Naive B cell (primary cell): ENCODE measurements around the gene GSTA3. TPM values are rescaled to one million over a fixed set of nuclear protein-coding genes. Genes with fewer than 3 reads are reported as not detected.
"Not testable (repeated sequence)": the region's sequence is repeated elsewhere in the genome, so short reads cannot be mapped to it uniquely, and the experiment has no call there.

Experiments
- ATAC-seq, 2 donors: fragments of 150-1000 bp; cut with Tn5 transposase; 2 replicates each; pipeline ENCODE4 v1.10.0; 2021; ENCODE audit warnings: low read depth in 2 of 2, mild to moderate bottlenecking in 2 of 2, moderate library complexity in 2 of 2
- DNase-seq: peaks from one replicate; pipeline ENCODE4 v3.0.0; 2022
- H3K27ac Mint-ChIP-seq, 6 donors: one replicate each; pipeline ENCODE4 v1.8.0; 2020 to 2022; ENCODE audit warnings: mild to moderate bottlenecking in 6 of 6, mixed read lengths in 6 of 6, moderate library complexity in 5 of 6, inconsistent platforms in 2 of 6
- H3K27me3 Mint-ChIP-seq, 3 donors: one replicate each; pipeline ENCODE4 v1.8.0; 2021 to 2022; ENCODE audit warnings: mixed read lengths in 3 of 3, mild to moderate bottlenecking in 1 of 3
- H3K36me3 Mint-ChIP-seq, 2 donors: one replicate each; pipeline ENCODE4 v1.8.0; 2020 to 2022; ENCODE audit warnings: mixed read lengths in 2 of 2, inconsistent platforms in 1 of 2, mild to moderate bottlenecking in 1 of 2
- H3K4me1 Mint-ChIP-seq, 3 donors: one replicate each; pipeline ENCODE4 v1.8.0; 2020 to 2022; ENCODE audit warnings: mixed read lengths in 3 of 3, inconsistent platforms in 1 of 3, mild to moderate bottlenecking in 1 of 3, moderate library complexity in 1 of 3
- H3K4me3 Mint-ChIP-seq, 8 donors: one replicate each; pipeline ENCODE4 v1.8.0; 2020 to 2022; ENCODE audit warnings: mild to moderate bottlenecking in 8 of 8, mixed read lengths in 8 of 8, moderate library complexity in 8 of 8, inconsistent platforms in 2 of 8
- H3K9me3 Mint-ChIP-seq, 7 donors: one replicate each; pipeline ENCODE4 v1.8.0; 2020 to 2022; ENCODE audit warnings: mixed read lengths in 7 of 7, mild to moderate bottlenecking in 5 of 7, inconsistent platforms in 2 of 7, moderate library complexity in 1 of 7
- polyA plus RNA-seq, 6 donors: library from polyadenylated mRNA; unstranded; fragments of 300-500 nt; fragmentation: Illumina TruSeq; gene quantifications; one replicate each; pipeline ENCODE4 v1.2.3, GENCODE V29; 2021; ENCODE audit warnings: low read depth in 6 of 6

GSTA3 gene
- polyA plus RNA-seq, 6 donors from 2014 or later = not detected

DNA sequence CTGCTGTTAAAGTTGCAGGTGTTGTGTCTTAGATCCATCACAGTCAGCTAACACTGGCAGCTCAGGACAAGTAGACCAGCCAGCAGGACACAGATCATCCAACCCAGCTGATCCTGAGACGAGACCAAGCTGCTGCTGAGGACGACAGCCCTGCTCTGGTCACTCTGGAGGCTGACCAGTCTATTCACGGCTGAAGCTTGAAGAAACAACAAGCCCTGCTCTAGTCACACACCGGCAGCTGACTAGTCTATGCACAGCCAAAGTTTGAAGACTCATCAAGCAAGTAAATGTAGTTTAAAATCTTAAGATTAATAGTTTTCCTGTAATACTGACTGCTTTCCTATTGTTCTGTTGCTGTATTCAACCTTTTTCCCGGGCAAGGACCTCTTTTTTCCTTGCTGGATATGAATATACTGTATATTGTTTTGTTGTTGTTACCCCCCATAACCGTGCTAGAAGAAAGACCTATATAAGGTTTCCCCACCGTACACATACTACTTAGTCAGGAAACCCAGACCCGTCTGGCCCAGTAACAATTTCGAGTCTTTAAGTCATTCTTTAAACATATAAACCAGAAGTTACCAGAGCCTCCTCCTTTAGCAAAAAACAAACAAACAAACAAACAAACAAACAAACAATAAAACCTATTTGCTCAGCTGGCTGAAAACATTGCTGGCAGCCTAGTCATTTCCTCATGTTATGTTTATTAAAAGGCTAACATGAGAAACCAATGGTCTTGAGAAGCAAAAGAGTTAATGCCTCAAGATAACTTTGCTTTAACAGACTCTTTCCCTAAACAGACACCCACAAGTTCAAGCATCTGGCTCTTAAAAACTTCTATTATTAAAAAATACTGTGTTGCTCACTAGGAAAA is 16.7 kb upstream of the GSTA3 start:
- no peak overlapping the region for H3K4me3 Mint-ChIP-seq

DNA sequence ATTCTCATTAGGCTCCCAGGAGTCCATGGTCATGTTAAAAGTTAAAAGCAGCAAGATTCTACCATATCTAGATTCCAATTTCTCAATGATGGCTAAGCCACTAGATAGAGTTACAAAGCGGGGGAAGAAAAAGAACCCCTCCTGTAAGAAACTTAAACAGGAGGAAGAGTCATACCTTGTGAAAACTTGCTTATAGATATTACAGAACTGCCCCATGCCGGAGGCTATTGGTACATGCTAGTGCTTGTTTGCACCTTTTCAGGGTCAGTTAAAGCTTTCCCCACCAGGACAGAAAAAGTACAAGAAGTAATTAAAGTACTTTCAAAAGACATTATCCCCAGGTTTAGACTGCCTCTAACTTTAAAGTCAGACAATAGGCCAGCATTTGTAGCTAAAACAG is 15.5 kb upstream of the GSTA3 start:
- peaks cover 8 to 35% (median 19%) of the 10 kb centered on the region in 3 donors for H3K27me3 Mint-ChIP-seq
- no peaks in the 10 kb centered on the region for H3K4me1 Mint-ChIP-seq
- H3K27ac Mint-ChIP-seq = no peak overlapping the region
- DNase-seq = no peak
- H3K36me3 Mint-ChIP-seq = no peaks in the 10 kb centered on the region
- no peak overlapping the region for H3K4me3 Mint-ChIP-seq
- peaks cover 0 to 26% (median 5%) of the 10 kb centered on the region in 7 donors for H3K9me3 Mint-ChIP-seq
- ATAC-seq = no peak

More for the DNA sequence above, 16.7 kb upstream of the GSTA3 start:
- Mint-ChIP-seq H3K27ac (no peak overlapping the region), H3K9me3 (peaks cover 0 to 26% (median 5%) of the 10 kb centered on the region in 7 donors), H3K36me3 (no peaks in the 10 kb centered on the region), H3K4me1 (no peaks in the 10 kb centered on the region), H3K27me3 (peaks cover 3 to 28% (median 19%) of the 10 kb centered on the region in 3 donors)
- ATAC-seq (no peak), DNase-seq (no peak)

DNA sequence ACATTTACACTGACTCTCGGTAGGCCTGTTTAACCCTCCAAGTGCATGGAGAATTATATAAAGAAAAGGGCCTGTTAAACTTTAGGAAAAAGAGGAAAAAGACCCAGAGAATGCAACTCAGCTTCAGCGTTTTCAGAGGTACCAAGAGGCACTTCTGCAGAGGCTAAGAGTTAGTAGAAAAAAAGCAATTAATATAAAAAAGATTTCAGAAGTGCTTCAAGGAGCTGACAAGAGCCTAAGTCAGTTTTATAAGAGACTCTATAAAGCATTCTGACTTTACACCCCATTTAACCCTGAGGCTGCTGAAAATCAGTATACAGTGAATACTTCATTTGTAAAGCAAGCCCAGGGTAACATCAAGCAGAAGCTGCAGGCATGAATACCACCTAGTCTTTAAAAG is 14.2 kb upstream of the GSTA3 start:
- H3K27me3 Mint-ChIP-seq = peaks cover 15 to 35% (median 19%) of the 10 kb centered on the region in 3 donors
- H3K4me1 Mint-ChIP-seq, H3K27ac Mint-ChIP-seq, H3K4me3 Mint-ChIP-seq, DNase-seq, ATAC-seq, H3K36me3 Mint-ChIP-seq: not testable (repeated sequence)
- peaks cover 0 to 15% (median 3%) of the 10 kb centered on the region in 7 donors for H3K9me3 Mint-ChIP-seq

DNA sequence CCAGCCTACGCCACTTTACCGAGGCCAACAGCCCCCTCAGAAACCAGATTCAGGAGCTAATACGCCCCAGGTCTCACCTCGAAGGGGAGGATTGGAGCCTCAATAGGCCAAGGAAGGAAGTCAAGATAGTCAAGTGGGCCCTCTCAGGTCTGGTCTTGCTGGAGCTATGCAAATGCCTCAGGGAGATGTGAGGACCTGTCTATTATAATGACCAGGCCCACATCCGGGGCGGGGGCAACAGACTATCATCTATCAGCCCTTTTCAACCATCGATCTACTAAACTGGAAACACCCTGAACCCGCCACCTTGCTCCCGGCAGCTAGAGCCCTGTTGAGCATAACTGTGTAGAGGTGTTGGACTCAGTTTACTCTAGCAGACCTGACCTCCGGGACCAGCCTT is 12.7 kb upstream of the GSTA3 start:
- Mint-ChIP-seq H3K4me1 (no peaks in the 10 kb centered on the region), H3K9me3 (peaks cover 0 to 5% (median 3%) of the 10 kb centered on the region in 7 donors), H3K27me3 (peaks cover 16 to 30% (median 19%) of the 10 kb centered on the region in 3 donors), H3K4me3 (no peak overlapping the region), H3K36me3 (no peaks in the 10 kb centered on the region), H3K27ac (no peak overlapping the region)
- DNase-seq (no peak), ATAC-seq (no peak)

DNA sequence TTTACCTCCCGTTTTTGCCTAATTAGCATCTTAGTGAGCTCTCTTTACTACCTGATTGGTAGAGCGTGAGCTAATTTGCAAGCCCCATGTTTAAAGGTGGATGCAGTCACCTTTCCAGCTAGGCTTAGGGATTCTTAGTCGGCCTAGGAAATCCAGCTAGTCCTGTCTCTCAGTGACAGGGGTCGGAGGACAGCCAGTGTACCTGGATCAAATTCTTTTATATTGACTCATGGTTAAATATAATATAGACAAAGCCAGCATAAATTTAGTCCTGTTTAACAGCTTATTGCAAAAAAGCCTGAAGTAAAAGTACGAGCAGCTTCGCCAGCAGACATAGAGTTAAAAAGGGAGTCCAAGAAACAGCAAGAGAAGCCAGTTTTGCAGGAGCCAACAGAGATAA is 12.2 kb upstream of the GSTA3 start:
- no peaks in the 10 kb centered on the region for H3K36me3 Mint-ChIP-seq
- peak overlapping the region in 1 of 6 donors; percentile 76 for H3K27ac Mint-ChIP-seq
- H3K27me3 Mint-ChIP-seq = peaks cover 16 to 26% (median 19%) of the 10 kb centered on the region in 3 donors
- ATAC-seq (no peak), DNase-seq (no peak)
- no peak overlapping the region for H3K4me3 Mint-ChIP-seq
- H3K9me3 Mint-ChIP-seq = peaks cover 0 to under 1% (median 0%) of the 10 kb centered on the region in 7 donors
- no peaks in the 10 kb centered on the region for H3K4me1 Mint-ChIP-seq

DNA sequence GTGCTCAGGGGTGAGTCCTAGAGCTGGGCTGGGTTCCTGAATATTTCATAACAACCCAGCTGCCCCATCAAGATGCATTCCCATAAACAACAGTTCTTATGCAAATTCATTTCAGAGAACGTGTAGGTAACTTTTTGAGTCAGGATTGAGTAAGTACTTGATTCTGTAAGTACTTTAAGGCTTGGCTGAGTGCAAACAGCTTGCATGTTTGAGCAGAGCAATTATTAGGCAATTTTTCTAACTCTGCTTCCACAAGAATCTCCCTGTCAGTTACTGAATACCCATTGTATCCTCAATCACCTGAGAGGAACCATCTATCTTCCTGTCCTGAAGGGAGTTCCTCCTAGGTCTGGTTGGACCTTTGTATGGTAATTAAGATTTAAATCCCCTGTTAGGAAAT is 10.0 kb upstream of the GSTA3 start:
- H3K9me3 Mint-ChIP-seq, ATAC-seq: not testable (repeated sequence)

DNA sequence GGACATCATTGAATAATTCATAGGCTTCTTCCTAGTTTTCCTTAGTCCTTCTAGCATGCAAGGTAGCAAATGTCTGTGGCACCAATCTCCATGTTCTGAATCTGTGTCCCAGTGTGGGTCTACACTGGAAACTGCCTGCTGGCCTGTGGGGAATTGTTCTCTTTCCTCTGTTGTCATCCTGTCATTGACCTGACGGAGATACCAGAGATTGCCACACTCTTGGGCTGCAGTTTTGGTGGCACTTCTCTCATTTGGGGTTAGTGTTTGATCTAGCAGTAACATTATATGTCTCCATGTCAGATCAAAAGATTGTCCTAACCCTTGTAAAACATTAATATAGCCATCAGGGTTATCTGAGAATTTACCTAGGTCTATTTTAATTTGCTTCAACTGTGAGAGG is 9.3 kb upstream of the GSTA3 start:
- H3K9me3 Mint-ChIP-seq, DNase-seq, H3K4me1 Mint-ChIP-seq, H3K4me3 Mint-ChIP-seq, H3K36me3 Mint-ChIP-seq, H3K27ac Mint-ChIP-seq, ATAC-seq: not testable (repeated sequence)
- peaks cover 14 to 24% (median 16%) of the 10 kb centered on the region in 3 donors for H3K27me3 Mint-ChIP-seq

More for the DNA sequence above, 10.0 kb upstream of the GSTA3 start:
- not testable (repeated sequence) for H3K27ac Mint-ChIP-seq, DNase-seq, H3K4me1 Mint-ChIP-seq, H3K4me3 Mint-ChIP-seq, H3K36me3 Mint-ChIP-seq
- peaks cover 14 to 29% (median 16%) of the 10 kb centered on the region in 3 donors for H3K27me3 Mint-ChIP-seq

DNA sequence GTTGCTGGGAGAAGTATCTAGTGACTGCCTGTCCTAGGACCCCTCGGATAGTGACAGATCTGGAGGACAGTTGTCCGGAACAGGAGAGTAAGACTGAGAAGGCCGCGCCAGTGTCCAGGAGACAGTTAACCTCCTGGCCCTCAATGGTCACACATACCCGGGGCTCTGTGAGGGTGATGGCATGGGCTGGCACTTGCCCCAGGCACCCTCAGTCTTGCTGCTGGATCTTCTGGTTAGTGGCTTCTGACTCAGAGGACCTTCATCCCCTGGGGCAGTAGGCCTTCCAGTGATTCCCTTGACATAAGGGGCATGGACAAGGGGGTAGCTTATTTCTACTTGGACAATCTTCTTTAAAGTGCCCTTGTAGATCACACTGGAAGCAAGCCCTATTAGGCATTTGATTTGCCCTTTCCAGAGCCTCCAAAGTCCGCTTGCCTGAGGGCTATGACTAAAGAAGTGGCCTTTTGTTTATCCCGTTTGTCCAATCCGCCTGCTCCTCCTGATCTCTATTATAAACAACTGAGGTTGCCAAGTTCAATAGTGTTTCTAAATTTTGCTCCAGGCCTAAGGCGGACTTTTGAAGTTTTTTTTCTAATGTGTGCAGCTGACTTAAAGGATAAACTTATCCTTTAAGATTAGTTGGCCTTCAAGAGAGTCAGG is 8.7 kb upstream of the GSTA3 start:
- not testable (repeated sequence) for H3K27ac Mint-ChIP-seq, H3K4me1 Mint-ChIP-seq, H3K36me3 Mint-ChIP-seq, ATAC-seq, H3K4me3 Mint-ChIP-seq, DNase-seq, H3K9me3 Mint-ChIP-seq
- H3K27me3 Mint-ChIP-seq = peaks cover 16 to 23% (median 19%) of the 10 kb centered on the region in 3 donors

DNA sequence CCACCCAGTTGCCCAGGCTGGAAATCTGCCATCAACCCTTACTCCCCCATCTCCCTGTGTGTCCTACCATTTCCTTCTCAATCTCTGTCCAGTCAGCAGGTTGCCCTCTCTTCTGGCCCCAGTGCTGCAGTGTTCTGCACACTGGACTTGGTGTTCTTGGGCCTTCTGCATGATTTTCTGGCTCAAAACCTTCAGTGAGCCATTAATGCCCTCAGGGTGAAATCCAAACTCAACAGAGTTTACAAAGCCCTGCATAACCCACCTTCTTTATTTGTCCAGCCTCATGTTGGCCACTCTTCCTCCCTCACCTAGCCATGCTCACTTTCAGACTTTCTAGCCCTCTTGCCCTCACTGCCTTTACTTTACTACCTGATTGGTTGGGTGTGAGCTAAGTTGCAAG is 5.0 kb upstream of the GSTA3 start:
- Mint-ChIP-seq H3K27ac (peak overlapping the region in 2 of 6 donors; percentile 11 to 91), H3K4me1 (peaks cover 0 to 6% (median 0%) of the 10 kb centered on the region in 3 donors), H3K9me3 (peaks cover 0 to 6% (median 0%) of the 10 kb centered on the region in 7 donors), H3K4me3 (no peak overlapping the region), H3K27me3 (peaks cover 4 to 20% (median 8%) of the 10 kb centered on the region in 3 donors), H3K36me3 (no peaks in the 10 kb centered on the region)
- DNase-seq (no peak), ATAC-seq (no peak)

DNA sequence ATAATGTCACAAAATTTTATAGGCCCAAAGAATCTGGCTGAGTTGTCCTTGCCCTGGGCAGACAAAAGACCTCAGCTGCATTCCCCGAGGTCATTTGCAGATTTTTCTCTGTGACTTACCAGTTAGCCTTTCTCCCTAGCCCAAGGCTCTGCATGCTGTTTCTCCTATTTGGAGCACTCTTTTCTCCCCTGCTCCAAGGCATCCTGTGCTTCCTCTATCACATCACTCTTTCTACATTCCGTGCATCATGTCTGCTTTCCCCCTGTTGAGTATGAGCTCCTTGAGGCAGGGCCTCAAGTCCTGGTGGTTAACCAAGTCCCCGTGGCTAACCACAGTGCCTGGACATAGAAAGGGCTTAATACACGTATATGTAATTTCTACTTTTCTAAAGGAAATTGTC is 593 bp upstream of the GSTA3 start:
- H3K9me3 Mint-ChIP-seq = peaks cover 0 to 6% (median 4%) of the 10 kb centered on the region in 7 donors
- no peak overlapping the region for H3K4me3 Mint-ChIP-seq
- peaks cover 0 to 20% (median 8%) of the 10 kb centered on the region in 3 donors for H3K27me3 Mint-ChIP-seq
- H3K4me1 Mint-ChIP-seq = peaks cover 0 to 6% (median 0%) of the 10 kb centered on the region in 3 donors
- no peak overlapping the region for H3K27ac Mint-ChIP-seq
- DNase-seq (no peak), ATAC-seq (no peak)
- H3K36me3 Mint-ChIP-seq = no peaks in the 10 kb centered on the region

DNA sequence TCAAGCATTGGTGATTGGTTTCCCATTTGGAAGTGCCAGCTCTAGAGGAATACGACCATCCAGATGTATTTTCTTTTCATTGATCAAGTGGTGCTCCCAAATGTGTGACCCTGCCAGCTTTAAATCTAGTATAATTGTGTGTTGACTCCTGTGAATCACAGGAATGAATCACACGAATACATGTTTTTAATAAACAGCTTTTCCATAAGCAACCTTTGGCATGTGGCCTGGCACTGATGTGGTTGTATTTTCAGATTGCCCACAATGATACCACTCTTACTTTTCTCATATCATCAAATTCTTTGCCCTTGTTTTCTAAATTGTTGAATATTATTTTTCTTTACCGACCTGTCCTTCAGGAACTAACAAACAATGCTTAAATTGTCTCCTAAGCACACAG is 367 bp downstream of the GSTA3 start:
- ATAC-seq (no peak), DNase-seq (no peak)
- Mint-ChIP-seq H3K27ac (no peak overlapping the region), H3K36me3 (no peaks in the 10 kb centered on the region), H3K9me3 (peaks cover 0 to 5% (median 0%) of the 10 kb centered on the region in 7 donors), H3K27me3 (peaks cover 0 to 11% (median 0%) of the 10 kb centered on the region in 3 donors), H3K4me3 (no peak overlapping the region), H3K4me1 (peaks cover 0 to 6% (median 0%) of the 10 kb centered on the region in 3 donors)

DNA sequence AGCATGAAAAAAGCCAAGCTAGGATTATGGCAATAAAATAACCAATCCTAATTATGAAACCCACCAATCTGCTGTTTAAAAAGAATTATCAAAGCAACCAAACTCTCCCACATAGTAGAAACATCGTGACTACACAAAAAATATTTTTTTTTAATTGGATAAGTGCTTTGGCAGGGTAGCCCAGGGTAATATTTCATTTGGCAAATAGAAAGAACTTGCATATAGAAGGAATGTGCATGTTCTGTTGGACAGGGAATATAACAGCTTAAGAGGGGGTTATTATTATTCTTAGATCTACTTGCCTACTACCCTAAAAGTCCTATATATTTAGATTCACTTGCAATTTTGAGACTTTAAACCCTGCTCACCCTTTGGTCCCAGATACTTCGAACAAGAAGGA is 972 bp downstream of the GSTA3 start:
- DNase-seq = no peak
- ATAC-seq = no peak
- Mint-ChIP-seq H3K4me3 (no peak overlapping the region), H3K4me1 (peaks cover 0 to 3% (median 0%) of the 10 kb centered on the region in 3 donors), H3K27me3 (peaks cover 0 to 5% (median 0%) of the 10 kb centered on the region in 3 donors), H3K9me3 (peaks cover 0 to 5% (median 0%) of the 10 kb centered on the region in 7 donors), H3K27ac (no peak overlapping the region), H3K36me3 (no peaks in the 10 kb centered on the region)

DNA sequence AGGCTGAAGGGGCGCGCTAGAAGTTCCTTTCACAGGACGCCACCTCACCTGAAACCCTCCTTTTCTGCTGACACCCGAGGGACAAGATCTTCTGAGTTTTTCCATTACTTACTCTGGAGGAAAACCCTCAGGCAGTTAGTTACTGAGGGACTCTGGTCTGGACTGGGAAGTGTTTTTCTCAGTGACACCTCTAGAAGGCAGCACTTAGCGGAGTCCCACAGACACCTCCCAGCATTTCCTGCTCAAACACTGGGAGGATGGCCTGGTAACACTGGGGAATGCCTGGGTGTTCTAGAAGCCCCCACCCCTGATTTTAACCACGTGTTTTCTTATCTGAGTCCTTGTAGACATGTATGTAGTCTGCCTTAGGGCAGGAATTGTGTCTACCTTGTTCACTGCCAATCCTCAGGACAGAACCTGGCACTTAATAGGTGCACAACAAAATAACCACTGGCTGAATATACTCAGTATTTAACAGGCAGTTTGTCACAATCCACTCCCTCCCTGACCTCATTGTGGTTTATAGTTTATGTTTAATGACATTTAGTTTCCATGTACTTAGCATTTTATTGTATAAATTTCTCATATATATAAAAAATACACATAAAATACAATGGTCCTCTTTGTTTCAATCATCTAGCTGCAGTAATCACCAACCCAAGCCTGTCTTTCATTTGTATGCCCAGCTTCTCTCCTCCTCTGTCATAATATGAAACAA is 4.8 kb downstream of the GSTA3 start:
- Mint-ChIP-seq H3K27me3 (peaks cover 5 to 15% (median 14%) of the 10 kb centered on the region in 3 donors), H3K36me3 (no peaks in the 10 kb centered on the region), H3K4me1 (no peaks in the 10 kb centered on the region), H3K4me3 (no peak overlapping the region), H3K9me3 (peaks cover 0 to 5% (median 0%) of the 10 kb centered on the region in 7 donors), H3K27ac (no peak overlapping the region)
- no peak for ATAC-seq
- no peak for DNase-seq
